Panc1 (cell line): ENCODE measurements around the gene FBXO17. TPM values are rescaled to one million over a fixed set of nuclear protein-coding genes. Genes with fewer than 3 reads are reported as not detected.

Source experiments
- ATAC-seq: fragments of 200-7000 bp; cut with Tn5 transposase; 2 replicates; pipeline ENCODE4 v1.9.1; 2020; ENCODE audit warnings: mild to moderate bottlenecking, moderate library complexity
- BruUV-seq: library from RNA; stranded (reverse); fragments of 400-500 nt; replicated peaks from 2 replicates; lab custom pipeline; 2021; lab: Mats Ljungman, UMichigan
- CTCF ChIA-PET: fragments of 300-600 bp; sonication (Branson Sonifier 250); formaldehyde crosslinking; loops from one replicate; lab custom pipeline; 2022; ENCODE audit warnings: antibody characterized with exemption; lab: Charles Lee
- POLR2A ChIA-PET: fragments of 300-600 bp; sonication (Branson Sonifier 250); formaldehyde crosslinking; loops from one replicate; lab custom pipeline; 2022; ENCODE audit warnings: antibody characterized with exemption; lab: Charles Lee
- DNase-seq: peaks from one replicate; pipeline ENCODE4 v3.0.0-alpha.2; 2010; ENCODE audit warnings: low read depth, low spot score
- H3K27ac ChIP-seq: 2 replicates; pipeline ENCODE4 v1.5.1; 2011; ENCODE audit warnings: mild to moderate bottlenecking, low read length, inconsistent platforms
- H3K27me3 ChIP-seq: fragments of 200-500 bp; sonication (Bioruptor generic); 2 replicates; pipeline ENCODE4 v1.6.0; 2014; ENCODE audit warnings: low read length, inconsistent platforms; ENCODE audit not compliant: control insufficient read depth, insufficient read depth
- H3K36me3 ChIP-seq: fragments of 200-500 bp; sonication (Bioruptor generic); 2 replicates; pipeline ENCODE4 v1.5.1; 2014; ENCODE audit warnings: inconsistent platforms, mild to moderate bottlenecking, low read length, moderate library complexity; ENCODE audit not compliant: control insufficient read depth, insufficient read depth
- H3K4me1 ChIP-seq: 2 replicates; pipeline ENCODE4 v1.5.1; 2011; ENCODE audit warnings: inconsistent platforms, mild to moderate bottlenecking, low read length, moderate library complexity; ENCODE audit not compliant: control insufficient read depth, insufficient read depth
- H3K4me3 ChIP-seq, 2 experiments: 2 replicates each; pipeline ENCODE4 v1.5.1; 2011 to 2012; ENCODE audit warnings: low read depth in 2 of 2, low read length in 2 of 2, mild to moderate bottlenecking in 2 of 2, inconsistent platforms in 1 of 2, moderate library complexity in 1 of 2
- H3K9me3 ChIP-seq: fragments of 200-500 bp; sonication (Bioruptor generic); 2 replicates; pipeline ENCODE4 v1.5.1; 2014; ENCODE audit warnings: low read depth, mild to moderate bottlenecking, inconsistent platforms, low read length, moderate library complexity; ENCODE audit not compliant: control insufficient read depth, insufficient read depth
- CTCF ChIP-seq: fragments of 450-650 bp; IDR thresholded peaks from 2 replicates; pipeline ENCODE4 v1.5.1; 2017; ENCODE audit warnings: mild to moderate bottlenecking
- POLR2AphosphoS5 ChIP-seq: IDR thresholded peaks from 2 replicates; pipeline ENCODE4 v1.6.1; 2012; ENCODE audit warnings: mild to moderate bottlenecking, low read depth, low read length, moderate library complexity
- SIN3A ChIP-seq: IDR thresholded peaks from 2 replicates; pipeline ENCODE4 v1.6.1; 2012; ENCODE audit warnings: low read depth, mild to moderate bottlenecking, low read length, moderate library complexity, borderline replicate concordance; ENCODE audit not compliant: insufficient read depth
- TCF7L2 ChIP-seq: IDR thresholded peaks from 2 replicates; pipeline ENCODE4 v1.6.1; 2011; ENCODE audit warnings: mild to moderate bottlenecking, low read depth, low read length, inconsistent platforms
- in situ Hi-C: cut with HindIII; loops from 2 replicates; pipeline ENCODE4 v1.10.0; 2016; ENCODE audit warnings: low sequenced_read_pairs, low pct_unique_long_range_greater_than_20kb
- intact Hi-C: fragments of 100-400 bp; cut with micrococcal nuclease; formaldehyde crosslinking; loops from one replicate; pipeline ENCODE4 v1.10.0; 2022; ENCODE audit not compliant: unreplicated experiment
- total RNA-seq: library from RNA; stranded (reverse); gene quantifications from one replicate; pipeline ENCODE4 v1.2.1, GENCODE V29; 2021; ENCODE audit not compliant: unreplicated experiment
- TF ChIP-seq, protein P1 (sequence below), 2 experiments: IDR thresholded peaks; 2 replicates each; pipeline ENCODE4 v1.6.1; 2011 to 2012; ENCODE audit warnings: low read depth in 2 of 2, control low read depth in 1 of 2, low read length in 1 of 2, mild to moderate bottlenecking in 1 of 2, moderate library complexity in 1 of 2; ENCODE audit not compliant: insufficient read depth in 1 of 2

Gene FBXO17
- total RNA-seq, 1 experiment from 2014 or later, result 411 TPM

DNA sequence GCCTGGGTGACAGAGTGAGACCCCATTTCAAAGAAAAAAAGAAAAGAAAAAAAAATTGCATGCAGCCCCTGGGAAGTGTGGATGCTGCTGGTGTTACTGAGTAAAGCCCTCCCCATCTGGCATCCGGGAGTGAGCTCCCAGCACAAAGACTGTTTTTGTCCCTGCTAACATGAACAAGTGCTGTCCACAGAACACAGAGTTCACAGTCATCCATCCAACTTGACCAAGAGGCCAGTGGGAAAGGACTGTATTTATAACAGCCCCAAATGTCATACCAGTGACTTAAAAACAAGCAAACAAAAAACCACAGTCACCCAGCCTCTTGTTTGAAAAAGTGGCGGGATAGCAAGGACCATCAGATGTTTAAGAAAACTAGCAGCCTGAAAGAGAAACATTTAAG, 10.8 kb downstream of the FBXO17 start:
- BruUV-seq, result no TSS peak
- TF ChIP-seq POLR2AphosphoS5 (no peak), SIN3A (no peak), CTCF (no peak), TCF7L2 (no peak)
- TF ChIP-seq, protein P1, sequence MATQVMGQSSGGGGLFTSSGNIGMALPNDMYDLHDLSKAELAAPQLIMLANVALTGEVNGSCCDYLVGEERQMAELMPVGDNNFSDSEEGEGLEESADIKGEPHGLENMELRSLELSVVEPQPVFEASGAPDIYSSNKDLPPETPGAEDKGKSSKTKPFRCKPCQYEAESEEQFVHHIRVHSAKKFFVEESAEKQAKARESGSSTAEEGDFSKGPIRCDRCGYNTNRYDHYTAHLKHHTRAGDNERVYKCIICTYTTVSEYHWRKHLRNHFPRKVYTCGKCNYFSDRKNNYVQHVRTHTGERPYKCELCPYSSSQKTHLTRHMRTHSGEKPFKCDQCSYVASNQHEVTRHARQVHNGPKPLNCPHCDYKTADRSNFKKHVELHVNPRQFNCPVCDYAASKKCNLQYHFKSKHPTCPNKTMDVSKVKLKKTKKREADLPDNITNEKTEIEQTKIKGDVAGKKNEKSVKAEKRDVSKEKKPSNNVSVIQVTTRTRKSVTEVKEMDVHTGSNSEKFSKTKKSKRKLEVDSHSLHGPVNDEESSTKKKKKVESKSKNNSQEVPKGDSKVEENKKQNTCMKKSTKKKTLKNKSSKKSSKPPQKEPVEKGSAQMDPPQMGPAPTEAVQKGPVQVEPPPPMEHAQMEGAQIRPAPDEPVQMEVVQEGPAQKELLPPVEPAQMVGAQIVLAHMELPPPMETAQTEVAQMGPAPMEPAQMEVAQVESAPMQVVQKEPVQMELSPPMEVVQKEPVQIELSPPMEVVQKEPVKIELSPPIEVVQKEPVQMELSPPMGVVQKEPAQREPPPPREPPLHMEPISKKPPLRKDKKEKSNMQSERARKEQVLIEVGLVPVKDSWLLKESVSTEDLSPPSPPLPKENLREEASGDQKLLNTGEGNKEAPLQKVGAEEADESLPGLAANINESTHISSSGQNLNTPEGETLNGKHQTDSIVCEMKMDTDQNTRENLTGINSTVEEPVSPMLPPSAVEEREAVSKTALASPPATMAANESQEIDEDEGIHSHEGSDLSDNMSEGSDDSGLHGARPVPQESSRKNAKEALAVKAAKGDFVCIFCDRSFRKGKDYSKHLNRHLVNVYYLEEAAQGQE (IDR thresholded peaks at IDR 0.05; ENCODE audit: insufficient read depth in 1 of 2, low read depth in 2 of 2, low read length in 1 of 2), result no peak
- CTCF ChIA-PET, result interaction anchor here (0.6 to 1.6 kb wide), 4 partner anchors 11 to 349 kb away, joined by 3 to 6 read pairs (median 4); partner anchors contain the start of gene FBXO17

DNA sequence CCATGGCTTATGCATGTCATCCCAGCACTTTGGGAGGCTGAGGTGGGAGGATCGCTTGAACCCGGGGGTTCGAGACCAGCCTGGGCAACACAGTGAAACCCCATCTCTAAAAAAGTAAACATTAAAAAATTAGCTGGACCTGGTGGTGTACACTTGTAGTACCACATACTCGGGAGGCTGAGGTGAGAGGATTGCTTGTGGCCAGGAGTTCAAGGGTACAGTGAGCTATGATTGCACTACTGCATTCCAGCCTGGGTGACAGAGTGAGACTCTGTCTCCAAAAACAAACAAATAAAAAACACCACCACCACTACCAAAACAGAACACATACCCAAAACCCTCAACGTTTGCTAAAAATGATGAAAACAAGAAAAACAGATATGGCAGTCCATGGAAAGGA, 15.9 kb downstream of the FBXO17 start:
- Histone ChIP-seq H3K9me3 (no peaks in the 10 kb centered on the region), H3K4me1 (peaks cover 7% of the 10 kb centered on the region), H3K27ac (no peak overlapping the region), H3K4me3 (no peak overlapping the region), H3K27me3 (no peaks in the 10 kb centered on the region), H3K36me3 (no peaks in the 10 kb centered on the region)
- intact Hi-C loops (loop anchor here (10.0 kb wide), 1 partner anchor 225 kb away; no protein-coding TSS in a partner anchor), in situ Hi-C loops (no loop called here)
- no TSS peak for BruUV-seq
- no peak for DNase-seq
- TF ChIP-seq, protein P1 (IDR thresholded peaks at IDR 0.05; ENCODE audit: insufficient read depth in 1 of 2, low read depth in 2 of 2, low read length in 1 of 2), result no peak
- TF ChIP-seq POLR2AphosphoS5 (no peak), TCF7L2 (no peak), SIN3A (no peak), CTCF (no peak)
- ChIA-PET POLR2A (interaction anchor here (0.6 to 0.7 kb wide), 4 partner anchors 24 to 363 kb away, joined by 3 to 12 read pairs (median 6); no protein-coding TSS in a partner anchor), CTCF (interaction anchor here (0.6 to 1.2 kb wide), 6 partner anchors 26 to 833 kb away, joined by 3 to 6 read pairs (median 3); no protein-coding TSS in a partner anchor)
- ATAC-seq, result no peak

More for the DNA sequence above, 10.8 kb downstream of the FBXO17 start:
- no peaks in the 10 kb centered on the region for H3K9me3 ChIP-seq
- H3K36me3 ChIP-seq, result peaks cover 13% of the 10 kb centered on the region
- in situ Hi-C loops, result no loop called here
- no peaks in the 10 kb centered on the region for H3K27me3 ChIP-seq
- DNase-seq (no peak), ATAC-seq (no peak)
- peaks cover 7% of the 10 kb centered on the region for H3K4me1 ChIP-seq
- intact Hi-C loops, result loop anchor here (10.0 kb wide), 1 partner anchor 220 kb away; no protein-coding TSS in a partner anchor
- no peak overlapping the region for H3K27ac ChIP-seq
- POLR2A ChIA-PET, result interaction anchor here (0.6 kb wide), 1 partner anchor 29 kb away, joined by 3 read pairs; no protein-coding TSS in a partner anchor
- H3K4me3 ChIP-seq, result no peak overlapping the region
